GM23338 (cell line): ENCODE data around the gene RNF130. TPM values are rescaled to one million over a fixed set of nuclear protein-coding genes. Genes with fewer than 3 reads are reported as not detected.
A peak's percentile ranks its signal among the peaks of the same experiment; 100 is the strongest.

Experiments
- ATAC-seq: fragments of 200-7000 bp; cut with Tn5 transposase; 3 replicates; pipeline ENCODE4 v1.9.1; 2020
- DNase-seq: peaks from one replicate; pipeline ENCODE4 v3.0.0-alpha.2; 2015; ENCODE audit warnings: low spot score
- H2AFZ ChIP-seq: fragments of 200-600 bp; sonication (generic); 2 replicates; pipeline ENCODE4 v1.8.0; 2016; ENCODE audit warnings: antibody characterized with exemption, mild to moderate bottlenecking, moderate library complexity
- H3F3A ChIP-seq: fragments of 200-600 bp; sonication (generic); replicated peaks from 2 replicates; pipeline ENCODE4 v1.8.0; 2017; ENCODE audit warnings: antibody characterized with exemption, mixed run types, low read depth
- H3K27ac ChIP-seq: fragments of 200-600 bp; sonication (generic); 2 replicates; pipeline ENCODE4 v1.6.1; 2016; ENCODE audit warnings: low read depth
- H3K27me3 ChIP-seq: fragments of 200-600 bp; sonication (generic); 2 replicates; pipeline ENCODE4 v1.8.0; 2016; ENCODE audit warnings: mild to moderate bottlenecking, mixed run types, moderate library complexity; ENCODE audit not compliant: insufficient read depth
- H3K36me3 ChIP-seq: fragments of 200-600 bp; sonication (generic); 2 replicates; pipeline ENCODE4 v1.8.0; 2016; ENCODE audit warnings: mild to moderate bottlenecking; ENCODE audit not compliant: insufficient read depth
- H3K4me1 ChIP-seq: fragments of 200-600 bp; sonication (generic); 2 replicates; pipeline ENCODE4 v1.8.0; 2016; ENCODE audit warnings: mild to moderate bottlenecking, moderate library complexity; ENCODE audit not compliant: insufficient read depth
- H3K4me2 ChIP-seq: fragments of 200-600 bp; sonication (generic); 2 replicates; pipeline ENCODE4 v1.7.1; 2017; ENCODE audit warnings: mixed run types
- H3K4me3 ChIP-seq: fragments of 200-600 bp; sonication (generic); 2 replicates; pipeline ENCODE4 v1.6.1; 2016; ENCODE audit warnings: mixed run types
- H3K79me2 ChIP-seq: fragments of 200-600 bp; sonication (generic); replicated peaks from 2 replicates; pipeline ENCODE4 v1.8.0; 2017; ENCODE audit warnings: mild to moderate bottlenecking; ENCODE audit not compliant: insufficient read depth
- H3K9me2 ChIP-seq: fragments of 200-600 bp; sonication (generic); 2 replicates; pipeline ENCODE4 v1.8.0; 2017; ENCODE audit not compliant: insufficient read depth
- H4K20me1 ChIP-seq: fragments of 200-600 bp; sonication (generic); replicated peaks from 2 replicates; pipeline ENCODE4 v1.8.0; 2017; ENCODE audit warnings: mild to moderate bottlenecking; ENCODE audit not compliant: insufficient read depth
- H3K27ac Mint-ChIP-seq: 2 replicates; pipeline ENCODE4 v1.8.0; 2020; ENCODE audit warnings: inconsistent platforms, mild to moderate bottlenecking, moderate library complexity, mixed read lengths
- H3K27me3 Mint-ChIP-seq: 3 replicates; pipeline ENCODE4 v1.8.0; 2022; ENCODE audit warnings: low read depth, mild to moderate bottlenecking, moderate library complexity, mixed read lengths, inconsistent platforms; ENCODE audit not compliant: insufficient read depth, poor library complexity
- H3K36me3 Mint-ChIP-seq: 3 replicates; pipeline ENCODE4 v1.8.0; 2021; ENCODE audit warnings: low read depth, mild to moderate bottlenecking, inconsistent platforms, moderate library complexity, mixed read lengths
- H3K4me1 Mint-ChIP-seq: 3 replicates; pipeline ENCODE4 v1.8.0; 2020; ENCODE audit warnings: mild to moderate bottlenecking, inconsistent platforms, mixed read lengths
- H3K4me3 Mint-ChIP-seq: 3 replicates; pipeline ENCODE4 v1.8.0; 2021; ENCODE audit warnings: moderate library complexity, mild to moderate bottlenecking, inconsistent platforms, mixed read lengths
- H3K9me3 Mint-ChIP-seq: 3 replicates; pipeline ENCODE4 v1.8.0; 2020; ENCODE audit warnings: moderate library complexity, mild to moderate bottlenecking, inconsistent platforms, mixed read lengths
- ZNF331 ChIP-seq: fragments of 250-450 bp; sonication (Bioruptor Pico); IDR thresholded peaks from 2 replicates; pipeline ENCODE4 v1.5.0; 2020; ENCODE audit warnings: low read depth, mild to moderate bottlenecking, moderate library complexity
- polyA plus RNA-seq: library from polyadenylated mRNA; unstranded; fragments of >200 nt; fragmentation: Nextera tagmentation; extraction: Ambion mirVana; gene quantifications from 2 replicates; pipeline ENCODE4 v1.2.1, GENCODE V29; 2016
- total RNA-seq: library from RNA; depleted of rRNA; stranded (reverse); fragments of >200 nt; shearing (Covaris generic); gene quantifications from 2 replicates; pipeline ENCODE4 v1.2.3, GENCODE V29; 2014
- TF ChIP-seq, protein P1 (sequence below): fragments of 250-450 bp; sonication (Bioruptor Pico); IDR thresholded peaks from 2 replicates; pipeline ENCODE4 v1.5.0; 2020; ENCODE audit warnings: mild to moderate bottlenecking, moderate library complexity
- TF ChIP-seq, protein P2 (sequence below), 2 experiments: fragments of 200-600 bp in 1 of 2; sonication (generic) in 1 of 2; conservative IDR thresholded peaks; 2 replicates each; pipeline versions ENCODE4 v1.5.1 to v1.6.1; 2016 to 2017; ENCODE audit warnings: antibody characterized with exemption in 2 of 2, low read depth in 2 of 2, mild to moderate bottlenecking in 2 of 2, moderate library complexity in 1 of 2

RNF130 gene
- total and polyA plus RNA-seq, 2 experiments from 2014 or later = 60.1 to 97.3 TPM

DNA sequence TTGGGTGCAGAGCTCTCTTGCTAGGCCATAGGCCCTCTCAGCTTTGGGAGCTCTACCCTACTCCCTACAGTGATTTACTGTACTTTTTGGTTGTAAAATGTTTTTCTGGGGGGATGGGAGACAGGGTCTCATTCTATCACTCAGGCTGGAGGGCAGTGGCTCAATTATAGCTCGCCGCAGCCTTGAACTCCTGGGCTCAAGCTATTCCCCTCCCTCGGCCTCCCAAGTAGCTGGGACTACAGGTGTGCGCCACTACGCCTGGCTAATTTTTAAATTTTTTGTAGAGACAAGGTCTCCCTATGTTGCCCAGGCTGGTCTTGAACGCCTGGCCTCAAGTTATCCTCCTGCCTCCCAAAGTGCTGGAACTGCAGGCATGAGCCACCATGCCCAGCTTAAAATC is 21.7 kb upstream of the RNF130 start (continued):
- TF ChIP-seq, protein P1, sequence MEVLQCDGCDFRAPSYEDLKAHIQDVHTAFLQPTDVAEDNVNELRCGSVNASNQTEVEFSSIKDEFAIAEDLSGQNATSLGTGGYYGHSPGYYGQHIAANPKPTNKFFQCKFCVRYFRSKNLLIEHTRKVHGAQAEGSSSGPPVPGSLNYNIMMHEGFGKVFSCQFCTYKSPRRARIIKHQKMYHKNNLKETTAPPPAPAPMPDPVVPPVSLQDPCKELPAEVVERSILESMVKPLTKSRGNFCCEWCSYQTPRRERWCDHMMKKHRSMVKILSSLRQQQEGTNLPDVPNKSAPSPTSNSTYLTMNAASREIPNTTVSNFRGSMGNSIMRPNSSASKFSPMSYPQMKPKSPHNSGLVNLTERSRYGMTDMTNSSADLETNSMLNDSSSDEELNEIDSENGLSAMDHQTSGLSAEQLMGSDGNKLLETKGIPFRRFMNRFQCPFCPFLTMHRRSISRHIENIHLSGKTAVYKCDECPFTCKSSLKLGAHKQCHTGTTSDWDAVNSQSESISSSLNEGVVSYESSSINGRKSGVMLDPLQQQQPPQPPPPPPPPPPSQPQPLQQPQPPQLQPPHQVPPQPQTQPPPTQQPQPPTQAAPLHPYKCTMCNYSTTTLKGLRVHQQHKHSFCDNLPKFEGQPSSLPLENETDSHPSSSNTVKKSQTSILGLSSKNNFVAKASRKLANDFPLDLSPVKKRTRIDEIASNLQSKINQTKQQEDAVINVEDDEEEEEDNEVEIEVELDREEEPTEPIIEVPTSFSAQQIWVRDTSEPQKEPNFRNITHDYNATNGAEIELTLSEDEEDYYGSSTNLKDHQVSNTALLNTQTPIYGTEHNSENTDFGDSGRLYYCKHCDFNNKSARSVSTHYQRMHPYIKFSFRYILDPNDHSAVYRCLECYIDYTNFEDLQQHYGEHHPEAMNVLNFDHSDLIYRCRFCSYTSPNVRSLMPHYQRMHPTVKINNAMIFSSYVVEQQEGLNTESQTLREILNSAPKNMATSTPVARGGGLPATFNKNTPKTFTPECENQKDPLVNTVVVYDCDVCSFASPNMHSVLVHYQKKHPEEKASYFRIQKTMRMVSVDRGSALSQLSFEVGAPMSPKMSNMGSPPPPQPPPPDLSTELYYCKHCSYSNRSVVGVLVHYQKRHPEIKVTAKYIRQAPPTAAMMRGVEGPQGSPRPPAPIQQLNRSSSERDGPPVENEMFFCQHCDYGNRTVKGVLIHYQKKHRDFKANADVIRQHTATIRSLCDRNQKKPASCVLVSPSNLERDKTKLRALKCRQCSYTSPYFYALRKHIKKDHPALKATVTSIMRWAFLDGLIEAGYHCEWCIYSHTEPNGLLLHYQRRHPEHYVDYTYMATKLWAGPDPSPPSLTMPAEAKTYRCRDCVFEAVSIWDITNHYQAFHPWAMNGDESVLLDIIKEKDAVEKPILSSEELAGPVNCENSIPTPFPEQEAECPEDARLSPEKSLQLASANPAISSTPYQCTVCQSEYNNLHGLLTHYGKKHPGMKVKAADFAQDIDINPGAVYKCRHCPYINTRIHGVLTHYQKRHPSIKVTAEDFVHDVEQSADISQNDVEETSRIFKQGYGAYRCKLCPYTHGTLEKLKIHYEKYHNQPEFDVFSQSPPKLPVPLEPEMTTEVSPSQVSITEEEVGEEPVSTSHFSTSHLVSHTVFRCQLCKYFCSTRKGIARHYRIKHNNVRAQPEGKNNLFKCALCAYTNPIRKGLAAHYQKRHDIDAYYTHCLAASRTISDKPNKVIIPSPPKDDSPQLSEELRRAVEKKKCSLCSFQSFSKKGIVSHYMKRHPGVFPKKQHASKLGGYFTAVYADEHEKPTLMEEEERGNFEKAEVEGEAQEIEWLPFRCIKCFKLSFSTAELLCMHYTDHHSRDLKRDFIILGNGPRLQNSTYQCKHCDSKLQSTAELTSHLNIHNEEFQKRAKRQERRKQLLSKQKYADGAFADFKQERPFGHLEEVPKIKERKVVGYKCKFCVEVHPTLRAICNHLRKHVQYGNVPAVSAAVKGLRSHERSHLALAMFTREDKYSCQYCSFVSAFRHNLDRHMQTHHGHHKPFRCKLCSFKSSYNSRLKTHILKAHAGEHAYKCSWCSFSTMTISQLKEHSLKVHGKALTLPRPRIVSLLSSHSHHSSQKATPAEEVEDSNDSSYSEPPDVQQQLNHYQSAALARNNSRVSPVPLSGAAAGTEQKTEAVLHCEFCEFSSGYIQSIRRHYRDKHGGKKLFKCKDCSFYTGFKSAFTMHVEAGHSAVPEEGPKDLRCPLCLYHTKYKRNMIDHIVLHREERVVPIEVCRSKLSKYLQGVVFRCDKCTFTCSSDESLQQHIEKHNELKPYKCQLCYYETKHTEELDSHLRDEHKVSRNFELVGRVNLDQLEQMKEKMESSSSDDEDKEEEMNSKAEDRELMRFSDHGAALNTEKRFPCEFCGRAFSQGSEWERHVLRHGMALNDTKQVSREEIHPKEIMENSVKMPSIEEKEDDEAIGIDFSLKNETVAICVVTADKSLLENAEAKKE = no peak

DNA sequence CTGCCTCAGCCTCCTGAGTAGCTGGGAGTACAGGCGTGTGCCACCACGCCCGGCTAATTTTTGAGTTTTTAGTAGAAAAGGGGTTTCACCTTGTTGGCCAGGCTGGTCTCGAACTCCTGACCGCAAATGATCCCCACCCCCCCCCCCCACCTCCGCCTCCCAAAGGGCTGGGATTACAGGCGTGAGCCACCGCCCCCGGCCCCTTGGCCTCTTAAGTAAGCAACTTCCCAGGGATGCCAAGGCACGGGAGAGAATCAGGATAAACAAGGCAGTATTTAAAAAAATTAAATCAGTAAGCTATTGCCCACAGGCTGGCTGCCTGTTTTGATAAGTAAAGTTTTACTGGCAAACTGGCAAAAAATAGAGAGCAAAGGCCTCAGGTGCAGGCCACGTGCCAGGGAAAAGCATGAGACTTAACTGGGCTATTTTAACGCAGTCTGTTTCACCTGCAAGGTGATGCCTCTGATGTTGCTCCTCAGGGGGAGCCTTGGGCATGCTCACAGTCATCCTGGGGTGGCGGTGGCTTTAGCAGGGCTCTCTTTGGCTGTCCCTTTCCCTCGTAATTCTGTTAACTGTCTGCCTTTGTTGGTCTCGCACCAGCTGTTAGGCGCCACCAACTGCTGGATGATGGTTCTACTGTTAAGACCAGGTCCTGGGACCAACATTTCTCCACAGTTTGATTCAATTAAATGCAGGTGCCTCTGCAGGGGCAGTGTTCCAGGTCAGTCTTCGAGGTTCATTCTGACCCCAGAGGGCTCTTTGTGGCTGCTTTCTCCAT is 19.4 kb upstream of the RNF130 start:
- 0 out of 2 replicates have a peak, but pooled peaks cover 8% of the 10 kb centered on the region for H3F3A ChIP-seq
- no peaks in the 10 kb centered on the region for H4K20me1 ChIP-seq
- no peak overlapping the region for H2AFZ ChIP-seq
- no peak overlapping the region for H3K27ac ChIP-seq
- peak overlapping the region; percentile 52; the same call in 1 of the 2 replicates for H3K4me2 ChIP-seq
- Mint-ChIP-seq H3K9me3 (peaks cover 12% of the 10 kb centered on the region), H3K36me3 (0 out of 3 replicates have a peak, but pooled peaks cover 4% of the 10 kb centered on the region), H3K27me3 (peaks cover 11% of the 10 kb centered on the region), H3K27ac (no peak overlapping the region; the same call in 1 of the 2 replicates), H3K4me1 (peaks cover 25% of the 10 kb centered on the region), H3K4me3 (peak overlapping the region; percentile 27; the same call in 2 of the 3 replicates)
- no peaks in the 10 kb centered on the region for H3K27me3 ChIP-seq
- DNase-seq = peak; percentile 89
- H3K4me3 ChIP-seq = 0 out of 2 replicates have a peak overlapping the region, but pooled peaks have one; percentile 59
- peak; percentile 70 for ATAC-seq
- H3K79me2 ChIP-seq = no peaks in the 10 kb centered on the region
- no peaks in the 10 kb centered on the region for H3K36me3 ChIP-seq
- no peaks in the 10 kb centered on the region for H3K9me2 ChIP-seq
- TF ChIP-seq, protein P2, sequence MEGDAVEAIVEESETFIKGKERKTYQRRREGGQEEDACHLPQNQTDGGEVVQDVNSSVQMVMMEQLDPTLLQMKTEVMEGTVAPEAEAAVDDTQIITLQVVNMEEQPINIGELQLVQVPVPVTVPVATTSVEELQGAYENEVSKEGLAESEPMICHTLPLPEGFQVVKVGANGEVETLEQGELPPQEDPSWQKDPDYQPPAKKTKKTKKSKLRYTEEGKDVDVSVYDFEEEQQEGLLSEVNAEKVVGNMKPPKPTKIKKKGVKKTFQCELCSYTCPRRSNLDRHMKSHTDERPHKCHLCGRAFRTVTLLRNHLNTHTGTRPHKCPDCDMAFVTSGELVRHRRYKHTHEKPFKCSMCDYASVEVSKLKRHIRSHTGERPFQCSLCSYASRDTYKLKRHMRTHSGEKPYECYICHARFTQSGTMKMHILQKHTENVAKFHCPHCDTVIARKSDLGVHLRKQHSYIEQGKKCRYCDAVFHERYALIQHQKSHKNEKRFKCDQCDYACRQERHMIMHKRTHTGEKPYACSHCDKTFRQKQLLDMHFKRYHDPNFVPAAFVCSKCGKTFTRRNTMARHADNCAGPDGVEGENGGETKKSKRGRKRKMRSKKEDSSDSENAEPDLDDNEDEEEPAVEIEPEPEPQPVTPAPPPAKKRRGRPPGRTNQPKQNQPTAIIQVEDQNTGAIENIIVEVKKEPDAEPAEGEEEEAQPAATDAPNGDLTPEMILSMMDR (conservative IDR thresholded peaks at IDR 0.05; ENCODE audit: low read depth in 2 of 2) = peak; percentile 40 to 80
- TF ChIP-seq, protein P1 = peak; percentile 71; the same call in 1 of the 2 replicates
- TF ChIP-seq ZNF331 (CRISPR knock-in tag) = no peak
- peaks cover 25% of the 10 kb centered on the region for H3K4me1 ChIP-seq
